ENCODE measurements around the gene MMD. TPM values are rescaled to one million over a fixed set of nuclear protein-coding genes. Genes with fewer than 3 reads are reported as not detected.

MMD gene
- total RNA-seq, 2 donors from 2014 or later, result 35.0 to 39.3 TPM

DNA sequence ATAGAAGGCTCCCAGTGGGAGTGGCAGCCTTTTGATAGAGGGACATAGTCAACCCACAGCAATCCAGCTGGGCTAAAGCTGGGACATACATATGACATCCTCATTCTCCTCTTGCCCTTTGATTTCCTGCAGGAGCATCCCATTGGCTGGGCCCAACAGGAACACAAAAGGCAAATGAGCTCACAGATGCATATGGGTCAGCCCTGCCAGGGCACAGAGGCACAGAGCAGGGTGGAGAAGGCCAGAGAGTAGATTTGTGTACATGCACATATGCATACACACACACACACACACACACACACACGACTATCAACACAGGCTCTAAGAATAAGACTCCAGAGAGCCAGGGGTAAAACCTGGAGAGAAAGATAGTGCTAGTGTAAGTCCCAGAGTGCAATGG lies 58.6 kb downstream of the MMD start:
- H3K36me3 Mint-ChIP-seq (ENCODE audit: insufficient read depth in 2 of 2), result peaks cover 6 to 10% of the 10 kb centered on the region in 2 donors
- no peak overlapping the region for H3K4me3 Mint-ChIP-seq
- no peaks in the 10 kb centered on the region for H3K4me1 Mint-ChIP-seq (ENCODE audit: low read depth)
- H3K27ac Mint-ChIP-seq, result no peak overlapping the region
- ATAC-seq (replicated peaks in 1 of 2) (no peak), DNase-seq (no peak)
- H3K9me3 Mint-ChIP-seq, result peaks cover 7 to 8% of the 10 kb centered on the region in 2 donors
- peaks cover 34% of the 10 kb centered on the region for H3K27me3 Mint-ChIP-seq (ENCODE audit: low read depth)

GRCh38 chr17:55360971-55361370 lies 60.7 kb downstream of the MMD start:
- no peak overlapping the region for H3K4me3 Mint-ChIP-seq
- ATAC-seq (replicated peaks in 1 of 2) (no peak), DNase-seq (no peak)
- H3K27me3 Mint-ChIP-seq (ENCODE audit: low read depth), result peaks cover 40% of the 10 kb centered on the region
- H3K36me3 Mint-ChIP-seq (ENCODE audit: insufficient read depth in 2 of 2), result peaks cover 6 to 10% of the 10 kb centered on the region in 2 donors
- peaks cover 7 to 8% of the 10 kb centered on the region in 2 donors for H3K9me3 Mint-ChIP-seq
- no peak overlapping the region for H3K27ac Mint-ChIP-seq
- no peaks in the 10 kb centered on the region for H3K4me1 Mint-ChIP-seq (ENCODE audit: low read depth)

DNA sequence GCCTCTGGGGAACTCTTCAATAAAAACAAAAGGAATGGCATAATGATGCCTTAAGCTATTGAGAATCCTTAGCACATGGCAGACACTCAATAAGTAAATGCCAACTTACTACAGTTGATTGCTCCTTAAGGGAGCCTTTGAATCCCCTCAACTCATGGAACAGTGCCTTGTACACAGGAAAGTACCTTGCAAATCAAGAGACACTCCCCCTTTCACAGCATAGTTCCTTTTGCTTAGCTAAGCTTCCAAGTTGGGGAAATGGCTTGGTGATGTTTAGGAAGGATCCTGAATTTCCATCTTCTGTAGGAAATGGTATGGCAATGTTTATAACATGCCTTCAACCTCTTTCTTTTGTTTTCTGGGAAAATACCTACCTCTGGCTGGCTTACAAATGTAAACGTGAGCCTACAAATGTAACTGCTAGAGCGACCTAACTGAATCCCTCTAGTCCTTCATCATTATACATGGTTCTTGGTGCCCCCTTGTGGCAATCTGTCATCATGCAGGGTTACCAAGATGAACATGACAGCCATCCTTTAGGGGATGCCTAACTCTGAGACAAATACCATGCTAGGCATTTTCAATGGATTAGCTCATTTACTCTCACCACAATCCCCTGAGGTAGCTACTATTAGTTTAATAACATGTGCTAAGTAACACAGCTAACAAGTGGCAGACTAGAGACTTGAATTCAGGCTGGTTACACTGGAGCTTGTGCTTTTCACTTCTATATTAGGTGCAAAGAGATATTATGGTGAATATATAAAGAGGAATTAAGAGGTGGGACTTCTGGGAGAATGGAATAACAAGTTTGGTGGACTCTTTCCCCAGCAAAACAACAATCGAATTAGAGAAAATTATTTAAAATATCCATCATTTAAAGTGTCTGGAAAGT lies 65.0 kb downstream of the MMD start:
- Mint-ChIP-seq H3K9me3 (peaks cover 7 to 8% of the 10 kb centered on the region in 2 donors), H3K36me3 (ENCODE audit: insufficient read depth in 2 of 2) (peaks cover 6 to 10% of the 10 kb centered on the region in 2 donors), H3K27me3 (ENCODE audit: low read depth) (peaks cover 39% of the 10 kb centered on the region), H3K4me1 (ENCODE audit: low read depth) (no peaks in the 10 kb centered on the region), H3K4me3 (no peak overlapping the region), H3K27ac (no peak overlapping the region)
- peak; percentile 88 to 93 for ATAC-seq (replicated peaks in 1 of 2)
- DNase-seq, result peak; percentile 76 to 82

DNA sequence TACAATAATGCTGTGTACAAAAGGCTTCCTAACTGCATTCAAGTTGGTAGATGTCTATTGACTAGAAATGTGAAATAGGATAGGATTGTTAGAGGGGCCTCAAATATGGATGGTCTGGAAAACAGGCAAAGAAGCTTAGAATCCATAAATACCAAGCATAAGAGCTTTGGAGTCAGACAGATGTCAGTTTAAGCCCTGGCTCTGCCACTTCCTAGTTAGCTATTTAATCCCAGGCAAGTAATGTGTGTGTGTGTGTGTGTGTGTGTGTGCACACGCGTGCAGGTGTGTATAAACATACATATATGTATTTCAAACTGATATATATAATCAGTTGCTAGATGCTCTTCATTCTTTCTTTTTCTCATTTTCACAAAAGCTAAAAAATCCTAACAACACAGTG lies 66.7 kb downstream of the MMD start:
- peaks cover 13% of the 10 kb centered on the region for H3K4me1 Mint-ChIP-seq (ENCODE audit: low read depth)
- no peak overlapping the region for H3K27ac Mint-ChIP-seq
- H3K4me3 Mint-ChIP-seq, result no peak overlapping the region
- DNase-seq (no peak), ATAC-seq (replicated peaks in 1 of 2) (no peak)
- peaks cover 21% of the 10 kb centered on the region for H3K27me3 Mint-ChIP-seq (ENCODE audit: low read depth)
- H3K36me3 Mint-ChIP-seq (ENCODE audit: insufficient read depth in 2 of 2), result no peaks in the 10 kb centered on the region
- H3K9me3 Mint-ChIP-seq, result no peaks in the 10 kb centered on the region

- Mint-ChIP-seq H3K9me3 (no peaks in the 10 kb centered on the region), H3K36me3 (ENCODE audit: insufficient read depth in 2 of 2) (no peaks in the 10 kb centered on the region), H3K4me3 (no peak overlapping the region), H3K27me3 (ENCODE audit: low read depth) (peaks cover 20% of the 10 kb centered on the region), H3K4me1 (ENCODE audit: low read depth) (peaks cover 16% of the 10 kb centered on the region), H3K27ac (no peak overlapping the region)
- ATAC-seq (replicated peaks in 1 of 2) (no peak), DNase-seq (no peak)
Measured at GRCh38 chr17:55354010-55354409, 67.6 kb downstream of the MMD start.

DNA sequence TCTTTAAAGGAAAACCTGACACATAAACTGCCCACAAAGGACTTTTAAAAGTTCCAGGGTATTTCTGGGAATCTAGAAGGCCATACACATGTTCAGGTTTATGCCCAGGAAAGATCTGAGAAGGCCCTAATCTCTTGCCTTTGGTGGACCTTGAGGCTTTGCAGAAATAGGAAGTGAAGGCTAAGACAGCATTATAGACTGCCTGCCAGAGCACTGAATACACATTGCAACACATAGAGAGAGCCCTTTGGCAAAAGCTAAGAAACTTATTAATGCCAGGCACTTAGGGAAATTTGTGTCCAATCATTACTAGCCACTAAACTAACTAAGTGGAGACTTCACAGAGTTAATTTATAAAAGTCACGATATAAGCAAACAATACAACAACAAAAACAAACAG lies 70.4 kb downstream of the MMD start:
- DNase-seq (no peak), ATAC-seq (replicated peaks in 1 of 2) (no peak)
- H3K9me3 Mint-ChIP-seq, result peaks cover 3 to 9% of the 10 kb centered on the region in 2 donors
- peaks cover 33% of the 10 kb centered on the region for H3K4me1 Mint-ChIP-seq (ENCODE audit: low read depth)
- H3K4me3 Mint-ChIP-seq, result no peak overlapping the region
- H3K27ac Mint-ChIP-seq, result no peak overlapping the region
- peaks cover 3 to 8% of the 10 kb centered on the region in 2 donors for H3K36me3 Mint-ChIP-seq (ENCODE audit: insufficient read depth in 2 of 2)
- H3K27me3 Mint-ChIP-seq (ENCODE audit: low read depth), result peaks cover 31% of the 10 kb centered on the region

GRCh38 chr17:55350825-55351205 lies 70.8 kb downstream of the MMD start:
- Mint-ChIP-seq H3K27ac (no peak overlapping the region), H3K36me3 (ENCODE audit: insufficient read depth in 2 of 2) (peaks cover 5 to 8% of the 10 kb centered on the region in 2 donors), H3K27me3 (ENCODE audit: low read depth) (peaks cover 32% of the 10 kb centered on the region), H3K4me1 (ENCODE audit: low read depth) (peaks cover 33% of the 10 kb centered on the region), H3K9me3 (peaks cover 3 to 9% of the 10 kb centered on the region in 2 donors), H3K4me3 (peak overlapping the region in 1 of 2 donors; percentile 35)
- no peak for DNase-seq
- peak; percentile 20 to 23 for ATAC-seq (replicated peaks in 1 of 2)

GRCh38 chr17:55348749-55349354 lies 72.8 kb downstream of the MMD start:
- Mint-ChIP-seq H3K4me1 (ENCODE audit: low read depth) (peaks cover 52% of the 10 kb centered on the region), H3K4me3 (peak overlapping the region; percentile 30 to 64), H3K36me3 (ENCODE audit: insufficient read depth in 2 of 2) (peaks cover 10 to 12% of the 10 kb centered on the region in 2 donors), H3K27ac (no peak overlapping the region), H3K9me3 (peaks cover 5 to 12% of the 10 kb centered on the region in 2 donors), H3K27me3 (ENCODE audit: low read depth) (peaks cover 25% of the 10 kb centered on the region)
- ATAC-seq (replicated peaks in 1 of 2) (no peak), DNase-seq (peak; percentile 45 to 61)

DNA sequence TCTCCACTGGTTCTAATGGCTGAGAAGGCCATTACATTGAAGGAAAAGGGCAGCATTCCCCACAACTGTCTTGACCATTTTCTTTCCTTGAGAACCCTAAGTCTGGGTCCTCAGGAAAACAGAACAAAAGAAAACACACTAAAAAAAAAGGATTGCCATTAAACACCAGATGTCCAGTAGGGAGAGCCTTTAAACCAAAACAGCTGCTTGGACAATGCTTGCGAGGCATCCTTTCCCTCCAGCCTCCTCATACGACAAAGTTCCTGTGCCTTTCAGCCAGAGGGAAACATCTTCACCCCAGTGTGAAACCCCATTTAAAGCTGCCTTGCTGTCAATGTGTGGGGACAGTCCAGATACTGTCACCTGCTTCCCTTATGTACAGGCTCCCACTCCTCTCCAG lies 74.3 kb downstream of the MMD start:
- ATAC-seq (replicated peaks in 1 of 2) (no peak), DNase-seq (no peak)
- H3K36me3 Mint-ChIP-seq (ENCODE audit: insufficient read depth in 2 of 2), result peaks cover 12 to 13% of the 10 kb centered on the region in 2 donors
- H3K27ac Mint-ChIP-seq, result no peak overlapping the region
- H3K27me3 Mint-ChIP-seq (ENCODE audit: low read depth), result peaks cover 33% of the 10 kb centered on the region
- peaks cover 6 to 12% of the 10 kb centered on the region in 2 donors for H3K9me3 Mint-ChIP-seq
- H3K4me3 Mint-ChIP-seq, result no peak overlapping the region
- peaks cover 67% of the 10 kb centered on the region for H3K4me1 Mint-ChIP-seq (ENCODE audit: low read depth)

DNA sequence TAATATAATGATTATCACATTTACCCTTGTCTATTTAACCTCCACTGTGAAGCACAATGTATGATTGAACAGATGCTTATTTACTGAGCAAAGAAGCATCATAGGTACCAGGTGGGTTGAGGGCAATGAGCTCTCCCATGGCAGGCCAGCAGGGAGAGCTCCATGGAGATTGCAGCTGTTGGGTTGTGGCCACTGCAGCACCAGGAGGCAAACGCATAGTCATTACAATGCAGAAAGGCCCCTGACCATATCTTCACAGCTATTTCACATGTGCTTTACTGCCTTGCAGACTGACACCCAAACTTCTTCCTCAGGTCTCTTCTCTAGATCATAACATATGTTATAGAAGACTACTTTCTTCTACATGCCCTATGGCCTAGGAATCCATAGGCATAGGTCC lies 75.0 kb downstream of the MMD start:
- Mint-ChIP-seq H3K4me1 (ENCODE audit: low read depth) (peaks cover 74% of the 10 kb centered on the region), H3K4me3 (no peak overlapping the region), H3K9me3 (peaks cover 6 to 12% of the 10 kb centered on the region in 2 donors), H3K36me3 (ENCODE audit: insufficient read depth in 2 of 2) (peaks cover 12 to 13% of the 10 kb centered on the region in 2 donors), H3K27me3 (ENCODE audit: low read depth) (peaks cover 30% of the 10 kb centered on the region), H3K27ac (peak overlapping the region; percentile 52)
- ATAC-seq (replicated peaks in 1 of 2) (no peak), DNase-seq (no peak)

- H3K9me3 Mint-ChIP-seq, result peaks cover 6 to 12% of the 10 kb centered on the region in 2 donors
- H3K27ac Mint-ChIP-seq, result no peak overlapping the region
- ATAC-seq (replicated peaks in 1 of 2) (peak in 1 of 2 donors; percentile 15), DNase-seq (no peak)
- H3K27me3 Mint-ChIP-seq (ENCODE audit: low read depth), result peaks cover 38% of the 10 kb centered on the region
- H3K4me3 Mint-ChIP-seq, result peak overlapping the region in 1 of 2 donors; percentile 77
- peaks cover 76% of the 10 kb centered on the region for H3K4me1 Mint-ChIP-seq (ENCODE audit: low read depth)
- peaks cover 12 to 13% of the 10 kb centered on the region in 2 donors for H3K36me3 Mint-ChIP-seq (ENCODE audit: insufficient read depth in 2 of 2)
Measured at GRCh38 chr17:55345132-55345531, 76.5 kb downstream of the MMD start.

GRCh38 chr17:55344514-55344997 lies 77.1 kb downstream of the MMD start:
- peak; percentile 61 to 62 for DNase-seq
- Mint-ChIP-seq H3K27me3 (ENCODE audit: low read depth) (peaks cover 44% of the 10 kb centered on the region), H3K36me3 (ENCODE audit: insufficient read depth in 2 of 2) (peaks cover 15 to 16% of the 10 kb centered on the region in 2 donors), H3K9me3 (peaks cover 6 to 13% of the 10 kb centered on the region in 2 donors), H3K27ac (peak overlapping the region; percentile 74), H3K4me1 (ENCODE audit: low read depth) (peaks cover 77% of the 10 kb centered on the region), H3K4me3 (peak overlapping the region; percentile 8 to 77)
- peak; percentile 84 to 90 for ATAC-seq (replicated peaks in 1 of 2)

GRCh38 chr17:55343900-55344513 lies 77.6 kb downstream of the MMD start:
- Mint-ChIP-seq H3K36me3 (ENCODE audit: insufficient read depth in 2 of 2) (peaks cover 17 to 18% of the 10 kb centered on the region in 2 donors), H3K9me3 (peaks cover 6 to 14% of the 10 kb centered on the region in 2 donors), H3K4me3 (peak overlapping the region; percentile 20 to 52), H3K27me3 (ENCODE audit: low read depth) (peaks cover 49% of the 10 kb centered on the region), H3K4me1 (ENCODE audit: low read depth) (peaks cover 80% of the 10 kb centered on the region), H3K27ac (no peak overlapping the region)
- ATAC-seq (replicated peaks in 1 of 2), result peak; percentile 32 to 41
- DNase-seq, result no peak

All from activated T-cell treated with anti-CD3 and anti-CD28 coated beads, Interleukin-2, amount 50 U/mL, for 72 hours (primary cell).